Measurements from ENCODE around the gene SEC24D.

DNA sequence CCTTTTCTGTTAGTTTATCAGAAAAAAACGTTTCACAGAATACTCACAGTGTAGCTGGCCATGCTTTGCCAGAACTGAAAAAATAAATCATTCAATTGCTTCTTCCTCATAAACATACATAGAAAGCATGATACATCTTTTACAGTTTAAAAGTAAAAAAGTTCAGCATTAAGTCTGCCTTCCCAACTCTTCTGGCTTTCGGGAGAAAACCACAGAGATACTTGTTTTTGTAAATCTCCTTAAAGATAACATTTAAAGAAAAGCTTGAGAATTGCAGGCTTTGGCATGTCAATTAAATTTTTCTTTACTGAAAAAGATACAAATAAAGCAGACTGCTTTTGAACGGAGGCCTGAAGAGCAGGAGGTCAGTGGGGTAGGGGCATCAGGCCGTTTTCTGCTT, 66.8 kb downstream of the SEC24D start:
- TF ChIP-seq ZNF514 (tag by site-specific recombination; IDR thresholded peaks at IDR 0.05) (no peak), ZNF350 (tag by site-specific recombination; IDR thresholded peaks at IDR 0.05) (no peak), ZNF558 (tag by site-specific recombination; IDR thresholded peaks at IDR 0.05) (no peak), ZNF776 (tag by site-specific recombination; IDR thresholded peaks at IDR 0.05; ENCODE audit: borderline replicate concordance) (no peak), ZNF341 (tag by site-specific recombination; IDR thresholded peaks at IDR 0.05; ENCODE audit: low read depth) (no peak), YY1 (tag by site-specific recombination; IDR thresholded peaks at IDR 0.05) (no peak), ZNF596 (tag by site-specific recombination; IDR thresholded peaks at IDR 0.05) (no peak), SALL2 (tag by site-specific recombination; IDR thresholded peaks at IDR 0.05; ENCODE audit: borderline replicate concordance) (no peak), ZNF664 (tag by site-specific recombination; IDR thresholded peaks at IDR 0.05) (no peak)
- TF ChIP-seq, protein P1, sequence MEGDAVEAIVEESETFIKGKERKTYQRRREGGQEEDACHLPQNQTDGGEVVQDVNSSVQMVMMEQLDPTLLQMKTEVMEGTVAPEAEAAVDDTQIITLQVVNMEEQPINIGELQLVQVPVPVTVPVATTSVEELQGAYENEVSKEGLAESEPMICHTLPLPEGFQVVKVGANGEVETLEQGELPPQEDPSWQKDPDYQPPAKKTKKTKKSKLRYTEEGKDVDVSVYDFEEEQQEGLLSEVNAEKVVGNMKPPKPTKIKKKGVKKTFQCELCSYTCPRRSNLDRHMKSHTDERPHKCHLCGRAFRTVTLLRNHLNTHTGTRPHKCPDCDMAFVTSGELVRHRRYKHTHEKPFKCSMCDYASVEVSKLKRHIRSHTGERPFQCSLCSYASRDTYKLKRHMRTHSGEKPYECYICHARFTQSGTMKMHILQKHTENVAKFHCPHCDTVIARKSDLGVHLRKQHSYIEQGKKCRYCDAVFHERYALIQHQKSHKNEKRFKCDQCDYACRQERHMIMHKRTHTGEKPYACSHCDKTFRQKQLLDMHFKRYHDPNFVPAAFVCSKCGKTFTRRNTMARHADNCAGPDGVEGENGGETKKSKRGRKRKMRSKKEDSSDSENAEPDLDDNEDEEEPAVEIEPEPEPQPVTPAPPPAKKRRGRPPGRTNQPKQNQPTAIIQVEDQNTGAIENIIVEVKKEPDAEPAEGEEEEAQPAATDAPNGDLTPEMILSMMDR (tag by site-specific recombination; IDR thresholded peaks at IDR 0.05) = no peak
- TF ChIP-seq, protein P2, sequence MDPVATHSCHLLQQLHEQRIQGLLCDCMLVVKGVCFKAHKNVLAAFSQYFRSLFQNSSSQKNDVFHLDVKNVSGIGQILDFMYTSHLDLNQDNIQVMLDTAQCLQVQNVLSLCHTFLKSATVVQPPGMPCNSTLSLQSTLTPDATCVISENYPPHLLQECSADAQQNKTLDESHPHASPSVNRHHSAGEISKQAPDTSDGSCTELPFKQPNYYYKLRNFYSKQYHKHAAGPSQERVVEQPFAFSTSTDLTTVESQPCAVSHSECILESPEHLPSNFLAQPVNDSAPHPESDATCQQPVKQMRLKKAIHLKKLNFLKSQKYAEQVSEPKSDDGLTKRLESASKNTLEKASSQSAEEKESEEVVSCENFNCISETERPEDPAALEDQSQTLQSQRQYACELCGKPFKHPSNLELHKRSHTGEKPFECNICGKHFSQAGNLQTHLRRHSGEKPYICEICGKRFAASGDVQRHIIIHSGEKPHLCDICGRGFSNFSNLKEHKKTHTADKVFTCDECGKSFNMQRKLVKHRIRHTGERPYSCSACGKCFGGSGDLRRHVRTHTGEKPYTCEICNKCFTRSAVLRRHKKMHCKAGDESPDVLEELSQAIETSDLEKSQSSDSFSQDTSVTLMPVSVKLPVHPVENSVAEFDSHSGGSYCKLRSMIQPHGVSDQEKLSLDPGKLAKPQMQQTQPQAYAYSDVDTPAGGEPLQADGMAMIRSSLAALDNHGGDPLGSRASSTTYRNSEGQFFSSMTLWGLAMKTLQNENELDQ (tag by site-specific recombination; IDR thresholded peaks at IDR 0.05; ENCODE audit: low read depth) = no peak

Data from HEK293 (cell line).